HPDE6-E6E7 (cell line): ENCODE measurements around the gene MGA.
"Not testable (repeated sequence)": the region's sequence is repeated elsewhere in the genome, so short reads cannot be mapped to it uniquely, and the experiment has no call there.

Experiments
- DNase-seq: peaks from one replicate; pipeline ENCODE4 v3.0.0; 2011; ENCODE audit warnings: missing footprints; ENCODE audit errors: extremely low spot score

Gene MGA

GRCh38 chr15:41714291-41714690, 54.1 kb downstream of the MGA start:
- DNase-seq = no peak

GRCh38 chr15:41716864-41717263, 56.7 kb downstream of the MGA start:
- no peak for DNase-seq

- DNase-seq = no peak
Measured at GRCh38 chr15:41727143-41727542, 66.9 kb downstream of the MGA start.

- DNase-seq = not testable (repeated sequence)
Measured at GRCh38 chr15:41728061-41728460, 67.9 kb downstream of the MGA start.

GRCh38 chr15:41730543-41730942, 70.3 kb downstream of the MGA start:
- DNase-seq = no peak

- DNase-seq = no peak
Measured at GRCh38 chr15:41732483-41732882, 72.3 kb downstream of the MGA start.

GRCh38 chr15:41734079-41734478, 73.9 kb downstream of the MGA start:
- no peak for DNase-seq

- DNase-seq = no peak
Measured at GRCh38 chr15:41735046-41735445, 74.8 kb downstream of the MGA start.

GRCh38 chr15:41735492-41735891, 75.3 kb downstream of the MGA start:
- DNase-seq = not testable (repeated sequence)

GRCh38 chr15:41746802-41747201, 86.6 kb downstream of the MGA start:
- DNase-seq = no peak

GRCh38 chr15:41756198-41756597, 96.0 kb downstream of the MGA start:
- no peak for DNase-seq

GRCh38 chr15:41772720-41773331, 112.6 kb downstream of the MGA start:
- peak; percentile 71 for DNase-seq

- DNase-seq = no peak
Measured at GRCh38 chr15:41773332-41773728, 113.1 kb downstream of the MGA start.

- DNase-seq = no peak
Measured at GRCh38 chr15:41773729-41774061, 113.5 kb downstream of the MGA start.

GRCh38 chr15:41774062-41774881, 114.1 kb downstream of the MGA start, which contains the start of gene MAPKBP1:
Gene MAPKBP1 (plus strand): TSS chr15:41774484. CDS start chr15:41775276, 792 bp downstream.
- peak; percentile 87 for DNase-seq

GRCh38 chr15:41774882-41775417, 114.7 kb downstream of the MGA start:
- DNase-seq = no peak

GRCh38 chr15:41775651-41776050, 115.4 kb downstream of the MGA start:
- DNase-seq = no peak

GRCh38 chr15:41777421-41777973, 117.3 kb downstream of the MGA start:
- no peak for DNase-seq

GRCh38 chr15:41778521-41778920, 118.3 kb downstream of the MGA start:
- no peak for DNase-seq

GRCh38 chr15:41779662-41780157, 119.5 kb downstream of the MGA start:
- no peak for DNase-seq

- DNase-seq = no peak
Measured at GRCh38 chr15:41780266-41780665, 120.1 kb downstream of the MGA start.

GRCh38 chr15:41780727-41781126, 120.5 kb downstream of the MGA start:
- no peak for DNase-seq
